Hematopoietic multipotent progenitor cell (in vitro differentiated cells): ENCODE results near the gene INHBB. TPM values are rescaled to one million over a fixed set of nuclear protein-coding genes. Genes with fewer than 3 reads are reported as not detected.
"Not testable (repeated sequence)": the region's sequence is repeated elsewhere in the genome, so short reads cannot be mapped to it uniquely, and the experiment has no call there.

ENCODE experiments used
- DNase-seq, 3 donors: peaks; one replicate each; pipeline ENCODE4 v3.0.0-alpha.2; 2011 to 2015; ENCODE audit warnings: low read depth in 2 of 3, low spot score in 2 of 3
- total RNA-seq: library from RNA; depleted of rRNA; stranded (reverse); fragments of >200 nt; gene quantifications from one replicate; pipeline ENCODE4 v1.2.3, GENCODE V29; 2012

Gene INHBB
- under 0.01 TPM for total RNA-seq

DNA sequence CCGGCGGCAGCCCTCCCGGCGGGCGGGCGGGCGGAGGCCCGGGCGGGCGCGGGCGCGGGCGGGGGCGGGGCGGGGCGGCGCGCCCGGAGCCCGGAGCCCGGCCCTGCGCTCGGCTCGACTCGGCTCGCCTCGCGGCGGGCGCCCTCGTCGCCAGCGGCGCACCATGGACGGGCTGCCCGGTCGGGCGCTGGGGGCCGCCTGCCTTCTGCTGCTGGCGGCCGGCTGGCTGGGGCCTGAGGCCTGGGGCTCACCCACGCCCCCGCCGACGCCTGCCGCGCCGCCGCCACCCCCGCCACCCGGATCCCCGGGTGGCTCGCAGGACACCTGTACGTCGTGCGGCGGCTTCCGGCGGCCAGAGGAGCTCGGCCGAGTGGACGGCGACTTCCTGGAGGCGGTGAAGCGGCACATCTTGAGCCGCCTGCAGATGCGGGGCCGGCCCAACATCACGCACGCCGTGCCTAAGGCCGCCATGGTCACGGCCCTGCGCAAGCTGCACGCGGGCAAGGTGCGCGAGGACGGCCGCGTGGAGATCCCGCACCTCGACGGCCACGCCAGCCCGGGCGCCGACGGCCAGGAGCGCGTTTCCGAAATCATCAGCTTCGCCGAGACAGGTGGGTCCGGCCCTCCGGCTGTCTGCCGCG lies at the start of gene INHBB:
Gene INHBB, plus strand, starts transcription at position 111 of the 641 bp plus-strand sequence. Its CDS starts 53 bp downstream, at position 164.
- peak in 1 of 3 donors; percentile 29 for DNase-seq

DNA sequence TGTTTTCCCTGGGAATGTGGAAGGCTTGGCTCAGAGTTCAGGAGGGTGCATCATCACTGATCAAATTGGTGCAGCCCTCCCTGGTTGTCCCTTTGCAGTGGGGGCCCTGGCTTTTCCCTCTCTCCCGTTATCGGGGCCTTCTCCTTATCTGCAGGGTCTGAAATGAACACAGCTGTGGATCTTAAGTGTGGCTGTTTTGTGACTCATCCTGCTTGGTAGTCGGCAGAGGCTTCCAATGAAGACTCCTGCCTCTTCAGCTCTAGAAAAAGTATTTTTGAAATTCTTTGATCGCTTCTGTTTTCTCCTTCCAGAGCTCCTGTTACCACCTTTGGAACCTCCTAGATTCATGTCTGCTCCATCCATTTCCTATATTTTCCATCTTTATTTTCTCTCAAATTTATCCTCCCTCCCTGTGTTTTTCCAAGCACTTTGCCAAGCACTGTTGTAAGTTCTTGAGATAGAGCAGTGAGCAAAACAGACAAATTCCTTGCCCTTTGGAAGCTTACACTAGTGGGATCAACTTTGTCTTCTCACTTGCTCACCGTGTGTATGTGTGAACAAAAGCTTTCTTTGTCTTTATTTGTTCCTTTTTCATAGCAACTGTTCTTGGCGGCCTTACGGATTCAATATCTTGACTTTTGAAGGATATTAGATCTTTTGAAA lies 47.6 kb upstream of the INHBB start:
- no peak for DNase-seq

DNA sequence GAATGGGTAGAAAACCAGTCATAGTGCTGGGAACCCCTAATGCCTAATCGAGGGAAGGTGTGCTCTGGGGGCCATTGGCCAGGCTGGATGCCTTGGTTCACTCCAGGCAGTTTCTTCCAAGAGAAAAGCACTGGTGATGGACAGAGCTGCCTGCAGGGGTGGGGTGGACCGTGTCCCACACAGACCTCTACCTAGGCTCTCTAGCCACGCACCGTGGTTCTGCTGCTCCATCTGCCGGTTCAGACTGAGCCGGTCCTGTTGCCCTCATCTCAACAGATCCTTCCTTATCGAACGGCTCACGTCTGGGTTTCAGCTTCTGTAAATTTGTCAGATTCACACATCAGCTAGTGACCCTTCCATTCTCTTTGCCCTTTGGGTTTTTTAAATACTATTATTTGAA lies 46.9 kb upstream of the INHBB start:
- no peak for DNase-seq

DNA sequence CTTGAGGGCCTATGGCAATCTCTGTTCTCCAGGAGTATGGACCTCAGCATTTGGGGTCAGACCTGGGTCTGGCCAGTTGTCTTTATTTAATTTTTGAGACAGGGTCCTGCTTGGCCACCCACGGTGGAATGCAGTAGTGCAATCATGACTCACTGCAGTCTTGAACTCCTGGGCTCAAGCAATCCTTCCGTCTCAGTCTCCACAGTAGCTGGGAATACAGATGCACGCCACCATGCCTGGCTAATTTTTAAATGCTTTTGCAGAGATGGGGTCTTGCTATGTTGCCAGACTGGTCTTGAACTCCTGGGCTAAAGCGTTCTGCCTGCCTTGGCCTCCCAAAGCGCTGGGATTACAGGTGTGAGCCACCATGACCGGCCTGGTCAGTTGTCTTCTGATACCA lies 46.4 kb upstream of the INHBB start:
- no peak for DNase-seq

DNA sequence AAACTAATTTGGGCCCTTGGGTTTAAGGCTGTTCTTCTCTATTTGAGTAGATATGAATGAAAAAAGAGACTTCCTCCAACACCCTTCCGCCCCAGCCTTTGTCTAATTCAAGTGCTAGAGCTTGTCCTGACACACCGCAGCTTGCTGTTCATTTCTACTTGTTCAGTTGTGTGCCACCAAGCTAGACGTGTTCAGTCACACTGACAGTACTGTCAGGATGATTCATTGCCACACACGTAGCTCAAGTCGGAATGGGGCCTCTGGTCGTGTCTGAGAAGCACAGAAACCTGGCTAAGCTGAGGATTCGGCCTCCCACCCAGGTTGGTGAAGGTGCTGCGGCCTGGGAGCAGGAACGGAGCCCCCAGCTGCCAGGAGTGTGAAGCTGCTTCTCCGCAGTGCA lies 45.6 kb upstream of the INHBB start:
- DNase-seq, result no peak

DNA sequence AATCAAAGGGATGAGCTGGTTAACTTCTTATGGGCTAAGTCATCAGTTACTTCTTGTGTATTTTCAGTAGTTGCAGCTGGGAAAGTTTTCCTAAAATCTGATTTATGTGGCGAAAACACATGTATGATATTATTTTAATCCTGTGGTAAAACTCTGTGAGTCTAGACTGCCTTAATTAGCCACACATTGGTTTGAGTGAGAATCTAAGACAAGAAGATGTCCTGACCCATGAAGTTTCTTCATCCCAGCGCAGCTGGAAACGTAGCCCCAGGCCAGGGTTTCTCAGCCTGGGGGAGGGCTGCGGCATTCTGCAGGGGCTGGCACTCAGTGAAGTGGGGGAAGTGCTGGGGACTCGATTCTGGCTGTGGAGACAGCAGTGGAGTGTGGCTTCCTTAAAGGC lies 44.7 kb upstream of the INHBB start:
- DNase-seq, result no peak

DNA sequence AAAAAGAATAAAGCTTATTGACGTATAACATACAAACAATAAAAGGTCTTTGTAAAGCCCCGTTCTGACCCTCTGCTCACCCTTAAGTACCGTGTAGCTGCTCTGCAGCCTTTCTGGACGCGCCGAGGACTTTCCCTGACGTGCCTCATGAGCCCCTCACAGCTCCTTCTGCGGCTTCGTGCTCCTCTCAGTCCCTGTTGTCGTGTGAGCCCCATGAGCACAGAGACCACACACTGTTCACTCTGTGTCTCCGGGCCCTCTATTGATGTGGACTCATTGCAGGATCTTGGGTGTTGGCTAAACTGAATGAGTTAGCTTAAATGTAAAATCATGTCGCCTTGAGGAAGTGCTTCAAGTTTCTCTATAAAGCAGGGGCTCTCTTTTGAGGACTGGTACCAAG lies 43.6 kb upstream of the INHBB start:
- no peak for DNase-seq

DNA sequence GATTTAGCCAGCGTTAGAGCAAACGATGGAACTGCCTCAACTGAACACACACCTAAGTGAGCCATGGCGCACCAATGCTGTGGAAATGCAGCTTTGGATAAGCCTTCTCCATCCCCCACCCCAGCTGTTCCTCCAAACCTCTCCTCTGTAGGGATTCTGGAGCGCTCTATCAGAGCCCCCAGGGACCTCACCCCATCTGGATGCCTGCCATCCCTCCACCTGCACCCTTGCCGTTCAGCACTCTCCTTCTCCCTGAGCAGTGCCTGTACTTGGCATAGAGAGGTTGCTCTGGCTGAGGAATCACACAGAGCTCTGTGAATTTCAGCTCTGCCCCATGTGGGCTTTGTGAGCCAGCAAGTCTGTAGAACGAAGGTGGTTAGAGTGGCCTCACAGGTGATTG lies 42.8 kb upstream of the INHBB start:
- DNase-seq, result no peak

DNA sequence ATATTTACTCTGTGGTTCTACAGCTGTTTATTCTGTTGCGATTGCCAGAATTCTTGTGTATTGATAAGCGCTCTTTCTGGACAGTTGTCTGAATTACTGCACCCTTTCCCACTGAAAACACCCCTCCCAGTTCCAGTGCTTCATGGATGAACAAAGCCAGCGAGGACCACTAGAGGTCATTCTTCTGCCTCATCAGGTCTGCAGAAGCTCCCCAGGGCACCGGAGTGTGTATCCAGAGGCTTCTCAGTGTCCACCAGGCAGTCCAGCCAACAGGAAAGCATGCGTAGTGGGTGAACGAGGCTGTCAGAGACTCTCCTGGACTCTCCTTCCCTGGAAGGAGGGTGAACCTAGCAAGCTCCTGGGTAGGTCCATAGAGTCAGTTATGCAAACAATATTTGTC lies 40.6 kb upstream of the INHBB start:
- DNase-seq, result no peak

DNA sequence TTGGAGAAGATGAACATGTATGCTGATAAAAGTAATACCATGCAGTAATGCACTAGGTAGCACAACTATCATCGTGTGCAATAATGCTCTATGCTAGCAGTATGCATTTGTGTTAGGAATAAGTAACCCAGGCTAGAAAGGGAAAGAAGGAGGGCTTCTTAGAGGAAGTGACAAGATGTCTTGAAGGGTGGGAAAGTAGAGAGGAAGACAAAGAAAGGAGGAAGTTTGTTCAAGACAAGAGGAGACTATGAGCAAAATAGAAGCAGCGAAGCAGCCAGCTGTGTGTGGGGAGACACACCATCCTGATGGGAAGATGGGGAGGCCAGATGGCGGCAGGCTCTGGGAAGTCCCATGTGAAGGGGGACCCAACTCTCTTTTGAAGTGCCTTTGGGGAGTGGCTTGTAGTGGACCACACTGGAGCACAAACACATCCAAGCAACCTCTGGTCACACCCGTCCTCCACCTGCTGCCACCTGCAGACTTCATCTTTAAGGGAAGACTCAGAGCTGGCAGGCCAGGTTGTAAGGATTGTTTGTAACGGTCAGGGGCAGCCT lies 39.9 kb upstream of the INHBB start:
- no peak for DNase-seq

DNA sequence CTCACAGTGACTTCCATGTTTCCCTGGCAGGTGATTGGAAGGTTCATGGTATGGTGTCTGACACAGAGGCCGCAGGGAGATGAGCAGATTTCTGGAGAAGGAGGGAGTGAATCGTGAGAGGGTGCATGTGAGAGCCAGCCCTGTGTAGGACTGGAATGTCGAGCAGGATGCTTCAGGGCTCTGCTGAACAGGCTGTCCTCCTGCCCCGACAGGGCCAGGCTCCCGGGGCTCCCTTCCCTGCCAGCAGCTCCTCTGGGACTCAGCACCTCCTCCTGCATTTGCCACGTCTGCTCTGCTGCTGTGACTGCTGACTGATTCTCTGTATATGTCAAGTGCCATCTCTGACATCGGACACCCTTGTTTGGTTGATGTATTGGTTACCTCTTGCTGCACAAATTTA lies 38.5 kb upstream of the INHBB start:
- DNase-seq, result no peak

DNA sequence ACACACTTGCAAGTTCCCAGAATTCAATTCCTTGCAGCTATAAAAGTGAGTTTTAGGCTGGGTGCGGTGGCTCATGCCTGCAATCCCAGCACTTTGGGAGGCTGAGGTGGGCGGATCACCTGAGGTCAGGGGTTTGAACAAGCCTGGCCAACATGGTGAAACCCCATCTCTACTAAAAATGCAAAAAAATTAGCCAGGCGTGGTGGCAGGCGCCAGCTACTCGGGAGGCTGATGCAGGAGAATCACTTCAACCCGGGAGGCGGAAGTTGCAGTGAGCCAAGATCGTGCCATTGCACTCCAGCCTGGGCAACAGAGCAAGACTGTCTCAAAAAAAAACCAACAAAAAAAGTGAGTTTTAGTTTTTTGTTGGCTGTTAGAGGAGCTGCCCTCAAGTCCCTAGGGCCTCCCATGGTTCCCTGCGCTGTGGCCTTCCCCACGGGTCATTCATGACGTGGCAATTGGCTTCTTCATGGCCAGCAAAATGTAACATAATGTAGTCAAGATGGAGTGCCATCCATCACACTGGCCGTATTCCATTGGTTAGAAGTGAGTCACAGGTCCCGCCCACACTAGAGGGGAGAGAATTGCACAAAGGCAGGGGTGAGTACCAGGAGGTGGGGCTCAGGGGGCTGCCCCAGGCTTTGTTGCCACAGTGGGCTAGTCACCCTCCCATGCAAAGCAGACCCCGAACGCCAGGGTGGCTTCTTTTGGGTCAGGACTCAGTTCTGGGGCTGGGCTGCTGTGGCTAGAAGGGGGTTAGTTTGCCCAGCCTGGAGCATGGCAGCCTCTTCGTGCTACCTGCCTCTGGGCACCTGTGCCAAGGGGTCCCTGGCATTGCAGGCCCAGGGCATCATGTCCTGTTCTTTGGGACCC lies 37.7 kb upstream of the INHBB start:
- no peak for DNase-seq

DNA sequence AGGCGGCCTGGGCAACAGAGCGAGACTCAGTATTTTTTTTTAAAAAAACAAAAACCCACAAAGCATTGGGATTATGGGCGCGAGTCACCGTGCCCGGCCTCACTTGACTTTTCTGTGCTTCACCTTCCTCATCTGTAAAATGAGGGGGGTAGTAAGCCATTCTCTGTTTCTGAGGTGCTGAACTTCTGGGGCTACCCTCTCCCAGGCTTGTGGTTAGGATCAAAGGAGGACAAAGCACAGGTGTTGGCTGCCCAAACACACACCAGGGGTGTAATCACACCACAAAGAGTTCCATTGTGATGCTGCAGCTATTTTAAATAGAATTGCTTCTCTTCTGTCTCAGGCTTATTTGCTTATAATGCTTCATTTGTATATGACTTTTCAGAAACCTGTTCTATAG lies 35.8 kb upstream of the INHBB start:
- no peak for DNase-seq

DNA sequence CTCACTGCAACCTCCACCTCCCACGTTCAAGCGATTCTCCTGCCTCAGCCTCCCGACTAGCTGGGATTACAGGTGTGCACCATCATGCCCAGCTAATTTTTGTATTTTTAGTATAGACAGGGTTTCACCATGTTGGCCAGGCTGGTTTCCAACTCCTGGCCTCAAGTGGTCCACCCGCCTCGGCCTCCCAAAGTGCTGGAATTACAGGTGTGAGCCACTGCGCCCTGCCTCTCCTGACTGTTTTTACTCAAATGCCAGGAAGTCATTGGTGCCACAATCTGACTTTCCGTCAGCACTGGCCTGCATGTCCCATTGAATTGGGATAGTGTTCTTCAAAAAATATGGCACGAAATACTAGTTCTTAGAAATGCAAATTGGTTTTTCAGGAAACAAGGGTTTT lies 35.1 kb upstream of the INHBB start:
- DNase-seq, result not testable (repeated sequence)

DNA sequence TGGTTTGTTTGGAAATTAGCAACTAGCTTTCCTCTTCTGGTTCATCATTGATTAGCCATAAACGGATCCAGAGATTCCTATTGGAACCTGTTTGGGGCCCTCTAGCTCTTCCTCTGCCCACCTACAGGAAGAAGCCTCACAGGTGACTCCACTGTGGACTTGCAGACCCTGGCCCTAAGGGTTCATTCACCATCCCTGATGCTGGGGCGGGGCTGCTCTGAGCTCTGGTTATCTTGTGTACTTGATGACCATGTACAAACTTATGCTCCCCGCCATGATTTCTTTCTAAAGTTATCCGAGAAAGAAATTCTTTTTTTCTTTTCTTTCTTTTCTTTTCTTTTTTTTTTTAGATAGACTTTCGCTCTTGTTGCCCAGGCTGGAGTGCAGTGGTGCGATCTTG lies 33.9 kb upstream of the INHBB start:
- DNase-seq, result no peak

DNA sequence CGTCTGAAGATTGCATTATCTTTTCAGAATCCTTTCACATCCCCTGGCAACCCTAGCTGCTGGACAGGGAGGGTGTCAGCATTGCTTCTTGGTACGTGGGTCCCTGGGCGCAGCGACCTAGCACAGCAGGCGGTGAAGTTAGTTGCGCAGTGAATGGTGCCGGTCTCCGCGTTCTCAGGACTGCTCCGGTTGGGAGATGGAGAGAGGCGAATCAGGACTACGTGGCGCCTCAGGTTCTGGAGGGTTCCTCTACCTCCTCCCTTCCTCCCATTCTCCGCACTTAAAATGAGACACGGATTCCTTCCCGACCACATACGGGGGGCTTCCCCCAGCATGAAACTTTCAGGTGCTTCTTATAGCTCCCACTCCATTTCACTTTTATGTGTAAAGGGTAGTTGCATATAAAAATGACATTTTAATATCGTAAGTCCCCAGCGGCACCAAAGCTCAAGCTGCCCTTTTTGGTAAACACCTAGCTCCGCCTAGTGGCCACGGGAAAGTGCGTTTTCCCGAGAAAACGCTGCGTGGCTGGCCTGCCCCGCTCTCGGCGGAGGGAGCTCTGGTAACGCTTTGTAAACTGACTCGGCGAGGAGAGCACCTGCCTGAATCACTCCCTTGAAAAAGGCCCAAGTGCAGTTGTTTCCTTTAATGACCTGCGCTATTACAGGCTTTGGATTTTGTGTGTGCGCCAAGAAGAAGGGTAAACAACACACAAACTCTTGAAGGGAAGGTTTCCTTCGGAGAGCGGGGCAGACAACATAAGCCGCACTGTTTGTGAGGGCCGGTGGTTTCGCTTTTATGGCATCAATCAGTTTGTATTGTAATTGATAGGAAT lies 32.9 kb upstream of the INHBB start:
- DNase-seq, result peak; percentile 46 to 81 (median 78)

DNA sequence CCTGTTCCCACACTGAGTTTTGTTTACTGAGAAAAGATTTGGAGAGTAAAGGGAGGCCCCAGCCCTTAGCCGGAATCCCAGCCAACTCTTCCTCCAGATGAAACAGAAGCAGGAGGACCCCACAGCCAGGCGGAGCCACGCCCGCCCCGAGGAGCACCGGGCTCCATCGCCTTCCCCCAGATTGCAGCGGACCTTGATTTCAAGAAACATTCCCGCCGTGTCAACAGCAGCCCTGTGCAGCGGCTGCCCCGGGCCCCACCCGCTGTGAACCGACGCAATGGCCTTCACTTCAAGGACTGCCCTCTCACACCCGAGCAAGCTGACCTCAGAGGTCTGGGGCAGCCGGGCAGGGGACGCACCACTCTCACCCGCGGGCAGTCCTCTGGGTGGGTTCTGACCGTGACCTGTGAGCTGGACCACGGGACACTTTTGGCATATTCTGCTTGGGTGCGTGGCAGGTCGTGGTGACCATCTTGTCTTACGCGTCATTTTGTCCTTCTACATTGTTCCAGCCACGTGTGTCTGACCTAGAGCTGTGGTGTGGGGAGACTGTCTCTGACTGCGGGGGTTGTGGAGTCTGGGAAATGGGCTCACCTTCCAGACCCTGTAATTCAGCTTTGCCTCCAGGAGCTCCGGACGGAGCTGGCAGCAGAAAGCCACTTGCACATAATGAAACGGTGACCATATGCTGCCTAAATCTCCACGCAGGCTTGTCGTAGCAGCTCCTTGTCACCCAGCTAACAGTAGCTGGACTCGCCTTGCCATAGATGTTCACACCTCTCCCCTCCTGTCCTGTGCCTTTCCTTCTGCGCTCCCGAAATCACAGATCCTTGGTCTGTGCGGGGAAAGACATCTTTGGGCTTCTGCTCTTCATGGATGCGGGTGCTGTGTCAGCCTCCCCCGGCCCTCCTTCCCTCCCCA lies 32.0 kb upstream of the INHBB start:
- no peak for DNase-seq

DNA sequence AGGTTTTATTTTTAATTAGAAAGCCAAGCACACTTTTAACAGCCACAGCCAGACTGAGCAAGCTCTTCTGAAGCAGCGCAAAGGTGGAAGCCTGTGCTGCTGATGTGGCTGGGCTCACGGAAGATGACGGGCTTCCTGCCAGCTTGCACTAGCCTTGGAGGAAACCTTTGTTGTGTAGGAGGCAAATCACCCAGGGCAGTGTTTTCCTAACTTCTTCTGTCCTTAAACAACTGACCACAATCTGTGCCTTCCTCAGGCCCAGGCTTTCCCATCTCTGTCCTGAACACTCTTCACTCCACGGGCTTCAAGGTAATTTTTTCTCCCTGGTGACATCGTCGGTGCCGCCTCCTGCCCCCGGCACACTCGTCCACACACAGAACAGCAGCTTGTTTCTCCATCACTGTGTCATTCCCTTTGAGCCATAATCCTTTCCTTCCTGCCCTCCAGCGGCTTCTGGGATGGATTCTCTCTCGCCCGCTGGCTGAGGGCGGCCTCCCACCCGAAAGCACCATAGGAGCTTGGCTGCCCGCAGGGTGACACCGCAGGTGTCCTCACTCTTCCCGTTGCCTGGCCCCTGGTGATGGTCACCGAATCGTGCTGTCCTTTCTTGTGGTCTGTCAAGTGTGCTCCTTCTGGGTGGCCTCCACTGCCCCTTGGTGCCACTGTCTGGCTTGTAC lies 31.1 kb upstream of the INHBB start:
- DNase-seq, result peak in 2 of 3 donors; percentile 67 to 89
